Measurements from ENCODE around the gene GPD2. TPM values are rescaled to one million over a fixed set of nuclear protein-coding genes. Genes with fewer than 3 reads are reported as not detected.

GPD2 gene
- total and polyA plus RNA-seq, 2 of the 4 experiments (the other 2 are of a cell fraction): 20.4 to 100 TPM

- H2AFZ ChIP-seq (replicated peaks; ENCODE audit: low read length, poor library complexity): no peak overlapping the region
- no peak overlapping the region for H2AK5ac ChIP-seq (ENCODE audit: low read depth, low read length)
- no CpG with 5 or more reads among the region's 2 CpGs for WGBS, 2 experiments (ENCODE audit: extremely low coverage in 2 of 2, insufficient read length in 1 of 2)
- H3K9ac ChIP-seq (ENCODE audit: low read depth, low read length): no peak overlapping the region
- ATAC-seq (ENCODE audit: low read depth) (peak; percentile 52), DNase-seq (peak; percentile 11)
- H4K91ac ChIP-seq (ENCODE audit: insufficient read depth, low read depth, low read length): no peak overlapping the region
- peak overlapping the region; percentile 28; the same call in 1 of the 2 replicates for H3K56ac ChIP-seq (ENCODE audit: extremely low read depth, insufficient read depth, low read length)
- peaks cover 5 to 6% of the 10 kb centered on the region in 2 experiments; a peak in 2 of 4 replicates for H3K79me1 ChIP-seq (ENCODE audit: low read depth in 1 of 2, low read length in 2 of 2)
- intact Hi-C loops (cut with micrococcal nuclease): no loop called here
- in situ Hi-C loops (cut with MboI; ENCODE audit: low sequenced_read_pairs): no loop called here
- no peak overlapping the region for H3K14ac ChIP-seq (replicated peaks; ENCODE audit: low read depth, low read length)
- CTCF ChIA-PET: no interaction called here
- peaks cover 7% of the 10 kb centered on the region for H3K4me1 ChIP-seq (ENCODE audit: control insufficient read depth, insufficient read depth, low read length)
- H3K27ac ChIP-seq (ENCODE audit: insufficient read depth, low read length): no peak overlapping the region
- H3K36me3 ChIP-seq (ENCODE audit: control insufficient read depth, insufficient read depth, low read length): peaks cover 1% of the 10 kb centered on the region; the same call in 1 of the 2 replicates
- H2BK120ac ChIP-seq (ENCODE audit: low read depth, low read length): no peak overlapping the region
- no peak for TF ChIP-seq SMC3 (IDR thresholded peaks at IDR 0.05; ENCODE audit: low read depth, low read length)
- TF ChIP-seq MXI1 (IDR thresholded peaks at IDR 0.05; ENCODE audit: borderline replicate concordance, low read depth, low read length): no peak
- no peak for TF ChIP-seq MAZ (IDR thresholded peaks at IDR 0.05; ENCODE audit: borderline replicate concordance, low read depth, low read length)
- no peak for TF ChIP-seq FOS (IDR thresholded peaks at IDR 0.05; ENCODE audit: low read depth, low read length)
- TF ChIP-seq MAFK (IDR thresholded peaks at IDR 0.05; ENCODE audit: low read depth, low read length): no peak
- no peak for TF ChIP-seq CTCF (conservative IDR thresholded peaks at IDR 0.05; ENCODE audit: low read depth, low read length)
- no peak for TF ChIP-seq RAD21 (IDR thresholded peaks at IDR 0.05; ENCODE audit: low read length)
- TF ChIP-seq POLR2A (IDR thresholded peaks at IDR 0.05; ENCODE audit: low read depth, low read length): no peak
- TF ChIP-seq BHLHE40 (IDR thresholded peaks at IDR 0.05; ENCODE audit: low read depth, low read length): no peak
- H4K20me1 ChIP-seq (ENCODE audit: insufficient read depth, low read length): no peaks in the 10 kb centered on the region
- no peak overlapping the region for H4K8ac ChIP-seq (ENCODE audit: low read depth in 2 of 2, low read length in 2 of 2)
- H3K4ac ChIP-seq (ENCODE audit: low read depth, low read length): no peak overlapping the region
- no peaks in the 10 kb centered on the region for H3K9me3 ChIP-seq (ENCODE audit: control insufficient read depth, insufficient read depth, low read length)
- H4K5ac ChIP-seq (ENCODE audit: low read depth, low read length): no peak overlapping the region
- H3K4me2 ChIP-seq (ENCODE audit: low read depth, low read length): peak overlapping the region; percentile 47
- peaks cover 8% of the 10 kb centered on the region for H3K9me1 ChIP-seq (ENCODE audit: insufficient read depth, low read length)
- no peak overlapping the region for H2BK20ac ChIP-seq (ENCODE audit: low read depth, low read length)
- no peak overlapping the region for H3K4me3 ChIP-seq (ENCODE audit: insufficient read depth, low read depth, low read length)
- peak overlapping the region; percentile 74 for H3K18ac ChIP-seq (ENCODE audit: low read depth, low read length)
- BruUV-seq (replicated peaks): no TSS peak
- H2BK15ac ChIP-seq (ENCODE audit: low read depth, low read length): no peak overlapping the region
- H2AK9ac ChIP-seq (replicated peaks; ENCODE audit: low read depth, low read length, poor library complexity): no peak overlapping the region
- dilution Hi-C loops (cut with HindIII; ENCODE audit: low sequenced_read_pairs, unreplicated experiment): no loop called here
- POLR2A ChIA-PET (ENCODE audit: unreplicated experiment): interaction anchor here (0.6 kb wide), 1 partner anchor 11 kb away, joined by 13 read pairs; no protein-coding TSS in a partner anchor
- no peak overlapping the region for H3K23ac ChIP-seq (ENCODE audit: low read depth, low read length)
- H2BK5ac ChIP-seq (ENCODE audit: low read depth, low read length, poor library complexity, severe bottlenecking): peak overlapping the region; percentile 34
- H3K27me3 ChIP-seq (ENCODE audit: control insufficient read depth, insufficient read depth, low read length): no peaks in the 10 kb centered on the region
Measured at GRCh38 chr2:156541706-156542105, 105.5 kb downstream of the GPD2 start.

All from IMR-90 (cell line).